Activated B cell treated with CpG ODN at 0.5 μM for 24 hours (primary cell): ENCODE results near the gene CHD6. TPM values are rescaled to one million over a fixed set of nuclear protein-coding genes. Genes with fewer than 3 reads are reported as not detected.

Experiments used
- ATAC-seq: fragments of 200-7000 bp; cut with Tn5 transposase; one replicate; pipeline ENCODE4 v1.10.0; 2021; ENCODE audit warnings: low read depth, mild to moderate bottlenecking, moderate library complexity
- CTCF ChIA-PET: fragments of 350-600 bp; sonication (Branson Sonifier 250); formaldehyde crosslinking; loops from one replicate; lab custom pipeline; 2021; ENCODE audit warnings: antibody characterized with exemption; lab: Charles Lee
- POLR2A ChIA-PET: fragments of 350-600 bp; sonication (Branson Sonifier 250); formaldehyde crosslinking; loops from one replicate; lab custom pipeline; 2021; ENCODE audit warnings: antibody characterized with exemption; lab: Charles Lee
- DNase-seq: peaks from one replicate; pipeline ENCODE4 v3.0.0; 2022
- H3K27ac Mint-ChIP-seq: one replicate; pipeline ENCODE4 v1.8.0; 2020; ENCODE audit warnings: mixed read lengths
- H3K27me3 Mint-ChIP-seq: one replicate; pipeline ENCODE4 v1.8.0; 2021; ENCODE audit warnings: mixed read lengths
- H3K36me3 Mint-ChIP-seq: one replicate; pipeline ENCODE4 v1.8.0; 2021; ENCODE audit warnings: low read depth, mixed read lengths
- H3K4me1 Mint-ChIP-seq: one replicate; pipeline ENCODE4 v1.8.0; 2021; ENCODE audit warnings: mixed read lengths
- H3K4me3 Mint-ChIP-seq: one replicate; pipeline ENCODE4 v1.8.0; 2020; ENCODE audit warnings: mild to moderate bottlenecking, mixed read lengths
- H3K9me3 Mint-ChIP-seq: one replicate; pipeline ENCODE4 v1.8.0; 2020; ENCODE audit warnings: mixed read lengths
- intact Hi-C: fragments of 100-400 bp; cut with micrococcal nuclease; formaldehyde crosslinking; loops from one replicate; pipeline ENCODE4 v1.15.1; 2024
- total RNA-seq: library from RNA; stranded (reverse); gene quantifications from 2 replicates; pipeline ENCODE4 v1.2.3, GENCODE V29; 2022
- TF ChIP-seq, protein P1 (sequence below): fragments of 200-600 bp; IDR thresholded peaks from one replicate; pipeline ENCODE4 v1.8.0; 2022; ENCODE audit warnings: antibody characterized with exemption, mild to moderate bottlenecking

CHD6 gene
- total RNA-seq, 1 donor from 2014 or later: 59.9 TPM

GRCh38 chr20:41444821-41445220 lies 173.4 kb downstream of the CHD6 start:
- POLR2A ChIA-PET: no interaction called here
- Mint-ChIP-seq H3K36me3 (peaks cover 87% of the 10 kb centered on the region), H3K27me3 (no peaks in the 10 kb centered on the region), H3K27ac (no peak overlapping the region), H3K9me3 (no peaks in the 10 kb centered on the region), H3K4me3 (no peak overlapping the region), H3K4me1 (no peaks in the 10 kb centered on the region)
- intact Hi-C loops: no loop called here
- ATAC-seq: no peak
- TF ChIP-seq, protein P1, sequence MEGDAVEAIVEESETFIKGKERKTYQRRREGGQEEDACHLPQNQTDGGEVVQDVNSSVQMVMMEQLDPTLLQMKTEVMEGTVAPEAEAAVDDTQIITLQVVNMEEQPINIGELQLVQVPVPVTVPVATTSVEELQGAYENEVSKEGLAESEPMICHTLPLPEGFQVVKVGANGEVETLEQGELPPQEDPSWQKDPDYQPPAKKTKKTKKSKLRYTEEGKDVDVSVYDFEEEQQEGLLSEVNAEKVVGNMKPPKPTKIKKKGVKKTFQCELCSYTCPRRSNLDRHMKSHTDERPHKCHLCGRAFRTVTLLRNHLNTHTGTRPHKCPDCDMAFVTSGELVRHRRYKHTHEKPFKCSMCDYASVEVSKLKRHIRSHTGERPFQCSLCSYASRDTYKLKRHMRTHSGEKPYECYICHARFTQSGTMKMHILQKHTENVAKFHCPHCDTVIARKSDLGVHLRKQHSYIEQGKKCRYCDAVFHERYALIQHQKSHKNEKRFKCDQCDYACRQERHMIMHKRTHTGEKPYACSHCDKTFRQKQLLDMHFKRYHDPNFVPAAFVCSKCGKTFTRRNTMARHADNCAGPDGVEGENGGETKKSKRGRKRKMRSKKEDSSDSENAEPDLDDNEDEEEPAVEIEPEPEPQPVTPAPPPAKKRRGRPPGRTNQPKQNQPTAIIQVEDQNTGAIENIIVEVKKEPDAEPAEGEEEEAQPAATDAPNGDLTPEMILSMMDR: no peak
- CTCF ChIA-PET: no interaction called here
- DNase-seq: no peak

DNA sequence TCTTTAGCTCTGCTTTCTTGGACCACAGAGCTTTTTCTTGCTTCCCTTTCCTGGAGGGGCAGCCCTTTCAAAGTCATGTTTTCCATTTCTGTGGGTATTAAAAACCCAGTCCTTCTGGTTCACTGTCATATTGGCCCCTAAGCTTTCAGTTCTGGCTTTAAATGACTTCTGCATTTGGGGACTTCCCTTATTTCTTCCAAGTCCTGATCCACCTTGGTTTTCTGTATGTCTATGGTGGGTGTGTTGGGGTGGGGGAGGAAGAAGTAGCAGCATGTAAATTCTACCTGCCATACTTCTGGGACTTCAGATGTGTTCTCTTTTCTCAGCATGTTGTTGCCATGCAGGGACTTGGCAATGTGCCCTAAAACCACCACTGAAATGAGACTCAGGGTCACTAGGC lies 174.5 kb downstream of the CHD6 start:
- Mint-ChIP-seq H3K27me3 (no peaks in the 10 kb centered on the region), H3K4me1 (no peaks in the 10 kb centered on the region), H3K27ac (no peak overlapping the region), H3K9me3 (no peaks in the 10 kb centered on the region), H3K36me3 (peaks cover 91% of the 10 kb centered on the region), H3K4me3 (no peak overlapping the region)
- ATAC-seq (no peak), DNase-seq (no peak)
- TF ChIP-seq, protein P1: no peak
- CTCF ChIA-PET: no interaction called here
- POLR2A ChIA-PET: no interaction called here
- intact Hi-C loops: no loop called here

DNA sequence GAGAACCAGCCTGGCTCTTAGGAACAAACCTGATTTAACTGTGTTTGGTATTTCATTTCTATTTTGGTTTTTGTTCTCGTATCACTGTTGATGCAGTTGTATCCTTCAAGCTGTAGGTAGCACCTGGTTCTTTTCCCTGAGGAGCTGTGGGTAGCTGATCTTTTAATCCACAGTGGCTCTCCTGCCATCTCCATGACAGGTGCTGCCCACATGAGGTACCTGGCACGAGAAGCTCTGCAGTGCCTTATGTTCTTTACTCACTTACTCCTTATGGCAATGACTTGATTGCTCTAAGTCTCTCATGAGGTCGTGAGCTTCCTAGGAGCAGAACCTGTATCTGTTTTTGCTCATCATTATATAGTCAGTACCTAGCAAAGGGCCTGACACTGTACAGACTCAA lies 177.3 kb downstream of the CHD6 start:
- Mint-ChIP-seq H3K4me1 (no peaks in the 10 kb centered on the region), H3K4me3 (no peak overlapping the region), H3K9me3 (no peaks in the 10 kb centered on the region), H3K27me3 (no peaks in the 10 kb centered on the region), H3K27ac (no peak overlapping the region), H3K36me3 (peaks cover 92% of the 10 kb centered on the region)
- TF ChIP-seq, protein P1: no peak
- no peak for ATAC-seq
- CTCF ChIA-PET: no interaction called here
- intact Hi-C loops: no loop called here
- no peak for DNase-seq
- POLR2A ChIA-PET: no interaction called here

- ChIA-PET CTCF (no interaction called here), POLR2A (no interaction called here)
- Mint-ChIP-seq H3K9me3 (no peaks in the 10 kb centered on the region), H3K27ac (no peak overlapping the region), H3K4me3 (no peak overlapping the region), H3K36me3 (peaks cover 93% of the 10 kb centered on the region), H3K4me1 (no peaks in the 10 kb centered on the region), H3K27me3 (no peaks in the 10 kb centered on the region)
- ATAC-seq (no peak), DNase-seq (no peak)
- TF ChIP-seq, protein P1: no peak
- intact Hi-C loops: no loop called here
Measured at GRCh38 chr20:41437836-41438235, 180.3 kb downstream of the CHD6 start.

GRCh38 chr20:41436679-41437078 lies 181.5 kb downstream of the CHD6 start:
- H3K36me3 Mint-ChIP-seq: peaks cover 92% of the 10 kb centered on the region

More at GRCh38 chr20:41436679-41437078, 181.5 kb downstream of the CHD6 start:
- H3K27me3 Mint-ChIP-seq: no peaks in the 10 kb centered on the region
- no peaks in the 10 kb centered on the region for H3K4me1 Mint-ChIP-seq
- no peak for ATAC-seq
- CTCF ChIA-PET: no interaction called here
- POLR2A ChIA-PET: no interaction called here
- DNase-seq: no peak
- intact Hi-C loops: no loop called here
- H3K27ac Mint-ChIP-seq: no peak overlapping the region
- H3K9me3 Mint-ChIP-seq: no peaks in the 10 kb centered on the region
- TF ChIP-seq, protein P1: no peak
- H3K4me3 Mint-ChIP-seq: no peak overlapping the region
